ENCODE results near the gene CEP104.

DNA sequence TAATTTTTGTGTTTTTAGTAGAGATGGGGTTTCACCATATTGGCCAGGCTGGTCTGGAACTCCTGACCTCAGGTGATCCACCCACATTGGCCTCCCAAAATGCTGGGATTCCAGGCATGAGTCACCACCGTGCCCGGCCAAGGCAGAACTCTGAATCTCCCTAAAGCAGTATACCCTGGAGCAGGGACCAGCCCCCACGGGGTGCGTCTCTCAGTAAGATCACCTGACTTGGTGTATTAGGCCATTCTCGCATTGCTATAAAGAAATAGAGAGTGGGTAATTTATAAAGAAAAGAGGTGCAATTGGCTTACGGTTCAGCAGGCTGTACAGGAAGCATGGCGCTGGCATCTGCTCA lies 14.4 kb upstream of the CEP104 start:
- TF ChIP-seq, protein P1, sequence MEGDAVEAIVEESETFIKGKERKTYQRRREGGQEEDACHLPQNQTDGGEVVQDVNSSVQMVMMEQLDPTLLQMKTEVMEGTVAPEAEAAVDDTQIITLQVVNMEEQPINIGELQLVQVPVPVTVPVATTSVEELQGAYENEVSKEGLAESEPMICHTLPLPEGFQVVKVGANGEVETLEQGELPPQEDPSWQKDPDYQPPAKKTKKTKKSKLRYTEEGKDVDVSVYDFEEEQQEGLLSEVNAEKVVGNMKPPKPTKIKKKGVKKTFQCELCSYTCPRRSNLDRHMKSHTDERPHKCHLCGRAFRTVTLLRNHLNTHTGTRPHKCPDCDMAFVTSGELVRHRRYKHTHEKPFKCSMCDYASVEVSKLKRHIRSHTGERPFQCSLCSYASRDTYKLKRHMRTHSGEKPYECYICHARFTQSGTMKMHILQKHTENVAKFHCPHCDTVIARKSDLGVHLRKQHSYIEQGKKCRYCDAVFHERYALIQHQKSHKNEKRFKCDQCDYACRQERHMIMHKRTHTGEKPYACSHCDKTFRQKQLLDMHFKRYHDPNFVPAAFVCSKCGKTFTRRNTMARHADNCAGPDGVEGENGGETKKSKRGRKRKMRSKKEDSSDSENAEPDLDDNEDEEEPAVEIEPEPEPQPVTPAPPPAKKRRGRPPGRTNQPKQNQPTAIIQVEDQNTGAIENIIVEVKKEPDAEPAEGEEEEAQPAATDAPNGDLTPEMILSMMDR (IDR thresholded peaks at IDR 0.05 in 8 of 11, conservative IDR thresholded peaks at IDR 0.05 in 3 of 11) = no peak
- TF ChIP-seq POLR2A (IDR thresholded peaks at IDR 0.05) = no peak

Data from spleen (tissue), 7 donors.